ENCODE results near the gene HIP1. TPM values are rescaled to one million over a fixed set of nuclear protein-coding genes. Genes with fewer than 3 reads are reported as not detected.

HIP1 gene
- total and polyA plus RNA-seq, 9 of the 15 experiments (the other 6 are each of a cell fraction or from before 2014, with no cell fraction given) = 2.4 to 13.7 (median 9.5) TPM

DNA sequence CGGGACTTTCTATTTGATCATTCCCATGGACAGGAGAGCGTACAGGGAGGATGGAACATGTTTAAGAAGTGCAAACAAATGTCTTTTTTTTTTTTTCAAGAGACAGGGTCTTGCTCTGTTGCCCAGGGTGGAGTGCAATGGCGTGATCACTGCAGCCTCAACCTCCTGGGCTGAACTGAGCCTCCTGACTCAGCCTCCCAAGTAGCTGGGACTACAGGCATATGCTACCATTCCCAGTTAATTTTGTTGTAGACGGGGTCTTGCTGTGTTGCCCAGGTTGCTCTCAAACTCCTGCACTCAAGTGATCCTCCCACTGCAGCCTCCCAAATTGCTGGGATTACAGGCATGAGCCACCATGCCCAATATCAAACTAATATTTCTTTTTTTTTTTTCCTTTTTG lies 206.1 kb downstream of the HIP1 start:
- intact Hi-C loops (cut with micrococcal nuclease) (loop anchor here (5.0 kb wide), 1 partner anchor 110 kb away; no protein-coding TSS in a partner anchor), in situ Hi-C loops (cut with MboI) (no loop called here)

DNA sequence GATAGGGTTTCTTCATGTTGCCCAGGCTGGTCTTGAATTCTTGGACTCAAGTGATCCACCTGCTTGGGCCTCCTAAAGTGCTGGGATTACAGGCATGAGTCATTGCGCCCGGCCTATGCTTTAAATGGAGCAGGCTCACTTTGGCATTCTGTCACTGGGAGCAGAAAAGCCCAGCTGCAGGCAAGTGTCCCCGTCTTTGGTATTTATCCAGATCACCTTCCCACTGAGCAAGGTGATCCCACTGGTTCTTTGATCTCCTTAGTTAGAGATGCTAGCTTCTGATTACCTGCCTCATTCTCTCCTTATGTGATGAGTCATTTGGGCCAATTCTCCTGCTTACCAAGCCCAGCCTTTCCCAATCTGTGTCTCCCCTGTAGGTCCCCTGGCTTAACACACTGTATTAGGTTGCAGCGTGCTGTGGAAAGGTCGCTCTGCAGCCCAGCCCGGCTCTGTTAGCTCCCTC lies 207.4 kb downstream of the HIP1 start:
- ChIA-PET CTCF (ENCODE audit: low intra/inter-chr PET ratio) (interaction anchor here (0.7 kb wide), 1 partner anchor 249 kb away, joined by 3 read pairs; no protein-coding TSS in a partner anchor), POLR2A (interaction anchor here (0.7 to 1.0 kb wide), 3 partner anchors 132 to 208 kb away, joined by 3 read pairs; no protein-coding TSS in a partner anchor)
- in situ Hi-C loops (cut with MboI) (no loop called here), intact Hi-C loops (cut with micrococcal nuclease) (loop anchor here (5.0 kb wide), 1 partner anchor 111 kb away; no protein-coding TSS in a partner anchor)
- Histone ChIP-seq H3K36me3 (ENCODE audit: control insufficient read depth, insufficient read depth, low read length) (peaks cover 3% of the 10 kb centered on the region; the same call in 2 of the 3 replicates), H3K27ac (ENCODE audit: extremely low read depth, low read depth, low read length) (no peak overlapping the region), H3K27me3 (ENCODE audit: control insufficient read depth in 2 of 2, insufficient read depth in 2 of 2, low read length in 2 of 2) (no peaks in the 10 kb centered on the region), H3K9ac (ENCODE audit: insufficient read depth in 1 of 2, low read depth in 2 of 2, low read length in 2 of 2) (peak overlapping the region in 1 of 2 experiments; percentile 47; a peak in 1 of 4 replicates), H4K20me1 (replicated peaks; ENCODE audit: control insufficient read depth, insufficient read depth, low read length) (no peaks in the 10 kb centered on the region; the same call in 1 of the 2 replicates), H3K4me1 (replicated peaks in 1 of 2; ENCODE audit: control insufficient read depth in 2 of 2, insufficient read depth in 2 of 2, low read length in 2 of 2) (peaks cover 11 to 28% of the 10 kb centered on the region in 2 experiments), H3K79me2 (ENCODE audit: control insufficient read depth, insufficient read depth, low read length) (peaks cover 16% of the 10 kb centered on the region), H3K4me2 (ENCODE audit: insufficient read depth, low read length) (no peak overlapping the region), H3K4me3 (no peak overlapping the region), H2AFZ (ENCODE audit: low read depth, low read length) (no peak overlapping the region), H3K9me1 (ENCODE audit: control insufficient read depth, insufficient read depth, low read length) (no peaks in the 10 kb centered on the region), H3K9me3 (replicated peaks; ENCODE audit: control insufficient read depth, insufficient read depth, low read depth, low read length) (no peaks in the 10 kb centered on the region)
- WGBS (ENCODE audit: insufficient coverage, low coverage, missing lambda C conversion rate) = 34% methylated on average over 6 of the region's 6 CpGs
- DNase-seq (ENCODE audit: extremely low read depth in 1 of 4, low spot score in 3 of 4) (peak in 2 of 4 experiments; percentile 34 to 35), FAIRE-seq (no peak), ATAC-seq (no peak)
- TF ChIP-seq ZNF316 (IDR thresholded peaks at IDR 0.05) (peak; percentile 34; the same call in 1 of the 2 replicates), ZNF12 (CRISPR knock-in tag; IDR thresholded peaks at IDR 0.05) (0 out of 2 replicates have a peak, but pooled peaks have one; percentile 52), ZEB2 (IDR thresholded peaks at IDR 0.05) (0 out of 2 replicates have a peak, but pooled peaks have one; percentile 35), TBL1XR1 (IDR thresholded peaks at IDR 0.05; ENCODE audit: low read length in 2 of 2) (no peak), SMARCE1 (IDR thresholded peaks at IDR 0.05) (0 out of 2 replicates have a peak, but pooled peaks have one; percentile 16), FOSL1 (tag; conservative IDR thresholded peaks at IDR 0.05) (peak; percentile 65), ATF7 (IDR thresholded peaks at IDR 0.05) (no peak), JUND (IDR thresholded peaks at IDR 0.05; ENCODE audit: borderline replicate concordance, low read depth, low read length) (peak; percentile 34; the same call in 1 of the 2 replicates), JUND (tag; IDR thresholded peaks at IDR 0.05; ENCODE audit: borderline replicate concordance, low read depth, low read length) (peak; percentile 71; the same call in 2 of the 3 replicates), DPF2 (IDR thresholded peaks at IDR 0.05) (0 out of 2 replicates have a peak, but pooled peaks have one; percentile 40)
- TF ChIP-seq, protein P1, sequence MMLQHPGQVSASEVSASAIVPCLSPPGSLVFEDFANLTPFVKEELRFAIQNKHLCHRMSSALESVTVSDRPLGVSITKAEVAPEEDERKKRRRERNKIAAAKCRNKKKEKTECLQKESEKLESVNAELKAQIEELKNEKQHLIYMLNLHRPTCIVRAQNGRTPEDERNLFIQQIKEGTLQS (IDR thresholded peaks at IDR 0.05) = peak; percentile 83
- TF ChIP-seq, protein P1 (CRISPR knock-in tag; conservative IDR thresholded peaks at IDR 0.05) = no peak
- no TSS peak for BruUV-seq (replicated peaks)

More for the DNA sequence above, 206.1 kb downstream of the HIP1 start:
- no peaks in the 10 kb centered on the region; the same call in 1 of the 3 replicates for H3K36me3 ChIP-seq (ENCODE audit: control insufficient read depth, insufficient read depth, low read length)
- no TSS peak for BruUV-seq (replicated peaks)
- H3K27ac ChIP-seq (ENCODE audit: extremely low read depth, low read depth, low read length) = no peak overlapping the region
- TF ChIP-seq ZNF121 (CRISPR knock-in tag; conservative IDR thresholded peaks at IDR 0.05) (peak; percentile 75), NR1H2 (CRISPR knock-in tag; IDR thresholded peaks at IDR 0.05) (no peak)
- no peaks in the 10 kb centered on the region for H3K9me1 ChIP-seq (ENCODE audit: control insufficient read depth, insufficient read depth, low read length)
- H3K9me3 ChIP-seq (replicated peaks; ENCODE audit: control insufficient read depth, insufficient read depth, low read depth, low read length) = no peaks in the 10 kb centered on the region
- ChIA-PET CTCF (ENCODE audit: low intra/inter-chr PET ratio) (no interaction called here), POLR2A (interaction anchor here (0.7 kb wide), 1 partner anchor 259 kb away, joined by 3 read pairs; no protein-coding TSS in a partner anchor)
- no peak overlapping the region for H2AFZ ChIP-seq (ENCODE audit: low read depth, low read length)
- FAIRE-seq (no peak), ATAC-seq (no peak), DNase-seq (ENCODE audit: extremely low read depth in 1 of 4, low spot score in 3 of 4) (no peak)
- peaks cover 4% of the 10 kb centered on the region for H3K79me2 ChIP-seq (ENCODE audit: control insufficient read depth, insufficient read depth, low read length)
- no peaks in the 10 kb centered on the region for H3K27me3 ChIP-seq (ENCODE audit: control insufficient read depth in 2 of 2, insufficient read depth in 2 of 2, low read length in 2 of 2)
- no peak overlapping the region for H3K4me2 ChIP-seq (ENCODE audit: insufficient read depth, low read length)
- WGBS (ENCODE audit: insufficient coverage, low coverage, missing lambda C conversion rate) = 94% methylated on average over 3 of the region's 4 CpGs
- H4K20me1 ChIP-seq (replicated peaks; ENCODE audit: control insufficient read depth, insufficient read depth, low read length) = no peaks in the 10 kb centered on the region
- H3K9ac ChIP-seq (ENCODE audit: insufficient read depth in 1 of 2, low read depth in 2 of 2, low read length in 2 of 2) = no peak overlapping the region
- H3K4me3 ChIP-seq = no peak overlapping the region
- H3K4me1 ChIP-seq (replicated peaks in 1 of 2; ENCODE audit: control insufficient read depth in 2 of 2, insufficient read depth in 2 of 2, low read length in 2 of 2) = peaks cover 8 to 20% of the 10 kb centered on the region in 2 experiments
